NCI-H2029 (cell line): ENCODE measurements around the gene SLC35B2.

Experiments used
- DNase-seq: peaks from one replicate; lab custom pipeline; 2025; lab: John Stamatoyannopoulos, UW

SLC35B2 gene

GRCh38 chr6:44268095-44268628 lies 10.8 kb upstream of the SLC35B2 start:
- DNase-seq: peak; percentile 47

GRCh38 chr6:44267252-44267651 lies 9.9 kb upstream of the SLC35B2 start:
- no peak for DNase-seq

- no peak for DNase-seq
These were observed 9.0 kb upstream of the SLC35B2 start for GRCh38 chr6:44266347-44266746.

GRCh38 chr6:44265722-44266233 lies 8.4 kb upstream of the SLC35B2 start:
- DNase-seq: no peak

- DNase-seq: peak; percentile 74
These were observed 7.8 kb upstream of the SLC35B2 start, which contains the start of gene NFKBIE for GRCh38 chr6:44265007-44265721. Gene NFKBIE (minus strand): TSS chr6:44265551. CDS start chr6:44265346, 205 bp downstream.

- DNase-seq: no peak
These were observed 7.1 kb upstream of the SLC35B2 start for GRCh38 chr6:44264154-44265006.

- DNase-seq: no peak
These were observed 6.2 kb upstream of the SLC35B2 start for GRCh38 chr6:44263354-44264100.

GRCh38 chr6:44262467-44263353 lies 5.4 kb upstream of the SLC35B2 start:
- DNase-seq: no peak

- no peak for DNase-seq
These were observed 4.3 kb upstream of the SLC35B2 start for GRCh38 chr6:44261581-44261980.

GRCh38 chr6:44260451-44261297 lies 3.3 kb upstream of the SLC35B2 start:
- no peak for DNase-seq

- DNase-seq: no peak
These were observed 2.7 kb upstream of the SLC35B2 start for GRCh38 chr6:44260011-44260410.

GRCh38 chr6:44258921-44259320 lies 1.6 kb upstream of the SLC35B2 start:
- DNase-seq: no peak

- no peak for DNase-seq
These were observed 1.1 kb upstream of the SLC35B2 start for GRCh38 chr6:44258325-44258863.

- DNase-seq: no peak
These were observed 511 bp upstream of the SLC35B2 start for GRCh38 chr6:44257753-44258324.

- DNase-seq: no peak
These were observed 628 bp downstream of the SLC35B2 start for GRCh38 chr6:44256775-44257024.

GRCh38 chr6:44255871-44256774 lies 1.2 kb downstream of the SLC35B2 start:
- no peak for DNase-seq

- no peak for DNase-seq
These were observed 2.1 kb downstream of the SLC35B2 start for GRCh38 chr6:44255105-44255808.
